ENCODE results near the gene ADPRM.

Gene ADPRM

DNA sequence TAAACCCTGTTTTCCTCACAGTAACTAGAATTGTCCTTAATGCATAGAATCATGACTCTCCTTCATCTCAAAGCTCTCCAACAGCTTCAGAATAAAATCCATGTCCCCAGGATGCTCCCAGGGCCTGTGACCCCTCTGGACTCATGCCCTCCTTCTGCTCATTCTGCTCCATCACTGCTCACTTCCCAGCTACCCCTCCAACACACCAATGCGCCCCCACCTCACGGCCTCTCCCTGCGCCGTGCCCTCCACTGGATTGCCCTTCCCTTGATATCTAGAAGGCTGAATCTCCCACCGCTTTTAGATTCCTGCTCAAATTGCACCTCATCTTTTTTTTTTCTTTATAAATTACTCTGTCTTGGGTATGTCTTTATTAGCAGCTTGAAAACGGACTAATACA lies 45.0 kb downstream of the ADPRM start:
- TF ChIP-seq, protein P1, sequence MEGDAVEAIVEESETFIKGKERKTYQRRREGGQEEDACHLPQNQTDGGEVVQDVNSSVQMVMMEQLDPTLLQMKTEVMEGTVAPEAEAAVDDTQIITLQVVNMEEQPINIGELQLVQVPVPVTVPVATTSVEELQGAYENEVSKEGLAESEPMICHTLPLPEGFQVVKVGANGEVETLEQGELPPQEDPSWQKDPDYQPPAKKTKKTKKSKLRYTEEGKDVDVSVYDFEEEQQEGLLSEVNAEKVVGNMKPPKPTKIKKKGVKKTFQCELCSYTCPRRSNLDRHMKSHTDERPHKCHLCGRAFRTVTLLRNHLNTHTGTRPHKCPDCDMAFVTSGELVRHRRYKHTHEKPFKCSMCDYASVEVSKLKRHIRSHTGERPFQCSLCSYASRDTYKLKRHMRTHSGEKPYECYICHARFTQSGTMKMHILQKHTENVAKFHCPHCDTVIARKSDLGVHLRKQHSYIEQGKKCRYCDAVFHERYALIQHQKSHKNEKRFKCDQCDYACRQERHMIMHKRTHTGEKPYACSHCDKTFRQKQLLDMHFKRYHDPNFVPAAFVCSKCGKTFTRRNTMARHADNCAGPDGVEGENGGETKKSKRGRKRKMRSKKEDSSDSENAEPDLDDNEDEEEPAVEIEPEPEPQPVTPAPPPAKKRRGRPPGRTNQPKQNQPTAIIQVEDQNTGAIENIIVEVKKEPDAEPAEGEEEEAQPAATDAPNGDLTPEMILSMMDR (IDR thresholded peaks at IDR 0.05; ENCODE audit: control extremely low read depth, extremely low read depth, low read depth, missing control alignments) = no peak
- ChIA-PET POLR2A (no interaction called here), CTCF (interaction anchor here (1.4 to 1.5 kb wide), 2 partner anchors 96 to 125 kb away, joined by 4 read pairs; no protein-coding TSS in a partner anchor)
- DNase-seq (ENCODE audit: extremely low spot score) = no peak

DNA sequence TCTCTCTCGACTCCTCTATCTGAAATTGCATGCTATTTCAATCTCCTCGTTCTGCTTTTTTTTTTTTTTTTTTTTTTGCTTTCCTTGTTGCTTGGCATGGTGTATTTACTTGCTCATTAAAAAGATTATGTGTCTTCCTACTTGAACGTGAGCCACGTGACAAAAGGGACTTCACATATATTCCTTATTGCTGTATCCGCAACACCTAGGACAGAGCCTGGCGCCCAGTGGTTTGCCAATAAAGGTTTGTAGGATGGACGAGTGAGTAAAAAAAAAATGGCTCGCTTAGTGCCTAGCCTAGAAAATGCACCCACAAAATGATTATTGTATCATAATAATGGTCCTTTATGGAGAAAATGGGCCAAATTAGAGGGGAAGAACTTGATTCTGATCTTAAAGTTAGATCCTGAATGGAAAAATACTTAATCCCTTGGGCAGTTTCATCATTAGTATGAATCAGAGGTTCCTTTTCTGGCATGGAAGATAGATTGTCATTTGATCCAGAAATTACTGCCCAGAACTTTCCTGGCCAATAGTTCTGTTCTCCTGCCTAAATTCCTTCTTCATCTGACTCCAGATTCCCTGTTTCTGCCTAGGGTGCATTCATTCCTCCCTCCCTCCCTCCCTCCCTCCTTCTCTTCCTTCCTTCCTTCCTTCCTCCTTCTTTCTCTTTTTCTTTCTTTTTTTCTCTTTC lies 46.1 kb downstream of the ADPRM start:
- DNase-seq (ENCODE audit: extremely low spot score) = no peak
- TF ChIP-seq, protein P1 (IDR thresholded peaks at IDR 0.05; ENCODE audit: control extremely low read depth, extremely low read depth, low read depth, missing control alignments) = no peak
- ChIA-PET POLR2A (no interaction called here), CTCF (interaction anchor here (1.4 to 1.5 kb wide), 2 partner anchors 97 to 126 kb away, joined by 4 read pairs; no protein-coding TSS in a partner anchor)

DNA sequence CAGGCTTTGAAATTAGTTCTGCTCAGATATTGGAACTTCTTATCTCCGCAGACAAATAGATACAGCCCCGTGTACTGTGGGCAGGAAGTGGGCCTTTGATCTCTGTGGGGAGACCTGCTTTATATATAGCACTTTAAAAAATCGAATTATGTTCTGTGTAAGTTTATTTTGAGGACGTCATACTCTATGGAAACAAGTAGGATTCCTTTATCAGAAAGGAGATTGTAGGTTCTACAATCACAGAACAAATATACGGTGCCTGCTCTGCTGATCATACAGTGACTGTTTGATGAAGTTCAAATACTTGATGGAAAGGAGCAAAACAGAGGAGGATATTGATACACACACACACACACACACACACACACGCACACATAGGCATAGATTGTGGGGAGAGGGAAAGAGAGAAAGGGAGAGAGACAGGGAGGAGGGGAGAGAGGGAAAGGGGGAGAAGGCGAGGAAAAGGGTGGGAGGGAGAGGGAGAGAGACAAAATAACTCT lies 47.2 kb downstream of the ADPRM start:
- ChIA-PET CTCF (no interaction called here), POLR2A (no interaction called here)
- TF ChIP-seq, protein P1 (IDR thresholded peaks at IDR 0.05; ENCODE audit: control extremely low read depth, extremely low read depth, low read depth, missing control alignments) = no peak
- DNase-seq (ENCODE audit: extremely low spot score) = no peak

DNA sequence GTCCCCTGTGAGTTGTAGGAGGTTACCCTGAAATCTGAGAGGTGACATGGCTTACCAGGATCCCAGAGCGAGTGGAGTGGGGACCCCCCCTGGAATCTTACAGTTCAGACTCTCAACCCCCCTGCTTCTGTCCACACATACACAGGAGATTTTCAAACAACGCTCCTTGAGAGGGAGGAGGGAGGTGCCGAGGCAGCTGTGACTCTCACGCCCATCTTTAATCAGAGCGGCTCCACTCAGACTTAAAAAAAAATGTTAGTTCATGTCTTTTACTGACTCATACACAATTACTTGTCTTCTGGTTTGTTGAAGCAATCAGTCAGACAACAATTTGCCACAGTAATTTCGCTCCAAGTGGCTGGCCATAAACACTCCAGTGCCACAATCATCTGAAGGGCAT lies 47.8 kb downstream of the ADPRM start:
- ChIA-PET CTCF (no interaction called here), POLR2A (no interaction called here)
- TF ChIP-seq, protein P1 (IDR thresholded peaks at IDR 0.05; ENCODE audit: control extremely low read depth, extremely low read depth, low read depth, missing control alignments) = no peak
- no peak for DNase-seq (ENCODE audit: extremely low spot score)

DNA sequence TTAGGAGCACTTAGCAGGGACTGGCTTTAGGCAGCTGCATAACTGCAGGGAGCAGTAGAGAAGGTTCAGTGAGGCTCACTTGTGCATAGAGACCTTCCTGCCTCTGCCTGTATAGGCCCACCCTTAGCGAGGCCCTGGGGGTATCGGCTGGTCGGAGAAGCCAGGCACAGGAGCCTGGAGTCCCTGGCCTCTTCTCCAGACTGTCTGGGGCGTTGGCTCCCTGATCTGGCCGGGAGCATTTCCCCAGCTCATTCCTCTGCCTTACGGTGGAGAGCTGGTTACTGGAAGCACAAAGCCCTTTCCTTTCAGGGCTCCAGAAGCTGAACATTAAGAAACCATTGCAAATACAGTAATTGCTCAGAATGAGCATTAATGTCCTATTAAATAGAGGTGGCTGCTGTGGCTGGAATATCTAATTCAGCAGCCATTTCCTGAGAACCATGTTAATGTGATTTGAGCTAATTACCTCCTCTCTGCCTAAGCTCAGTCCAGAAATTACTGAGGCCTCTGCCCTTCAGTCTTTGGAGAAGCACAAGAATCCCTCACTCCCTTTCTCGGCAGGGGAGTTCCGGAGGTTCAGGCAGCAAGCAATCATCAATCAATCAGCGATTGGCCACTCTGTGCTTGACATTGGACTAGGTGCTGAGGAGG lies 51.3 kb downstream of the ADPRM start:
- CTCF ChIA-PET = interaction anchor here (2.3 to 2.9 kb wide), 2 partner anchors 8 to 12 kb away, joined by 8 to 19 read pairs; no protein-coding TSS in a partner anchor
- POLR2A ChIA-PET = no interaction called here
- no peak for DNase-seq (ENCODE audit: extremely low spot score)
- TF ChIP-seq, protein P1 (IDR thresholded peaks at IDR 0.05; ENCODE audit: control extremely low read depth, extremely low read depth, low read depth, missing control alignments) = no peak

DNA sequence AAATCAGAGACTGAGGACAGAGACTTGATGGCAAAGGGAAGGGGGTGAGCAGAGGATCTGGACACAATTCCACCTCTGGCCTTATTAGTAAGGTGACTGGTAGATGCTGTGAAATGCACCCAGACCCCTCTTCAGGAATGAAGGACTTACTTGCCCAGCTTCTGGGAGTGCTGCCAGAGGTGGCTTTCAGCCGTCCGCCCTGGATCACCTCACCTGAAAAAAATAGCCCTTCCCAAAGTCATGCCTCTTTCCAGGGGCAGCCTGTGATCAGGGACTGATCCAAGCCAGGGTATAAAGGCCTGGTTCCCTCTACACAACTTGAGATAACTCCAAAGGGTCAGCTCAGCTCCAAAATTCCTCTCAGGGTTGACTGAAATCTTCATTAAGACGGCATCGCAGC lies 52.8 kb downstream of the ADPRM start:
- ChIA-PET CTCF (interaction anchor here (1.2 kb wide), 1 partner anchor 15 kb away, joined by 4 read pairs; no protein-coding TSS in a partner anchor), POLR2A (no interaction called here)
- no peak for DNase-seq (ENCODE audit: extremely low spot score)
- TF ChIP-seq, protein P1 (IDR thresholded peaks at IDR 0.05; ENCODE audit: control extremely low read depth, extremely low read depth, low read depth, missing control alignments) = no peak
